ENCODE data around the gene LRRC37A2.
"Not testable (repeated sequence)": the region's sequence is repeated elsewhere in the genome, so short reads cannot be mapped to it uniquely, and the experiment has no call there.

The LRRC37A2 gene

GRCh38 chr17:46579083-46580075 is 67.1 kb downstream of the LRRC37A2 start, which contains the start of gene ARL17A:
Gene ARL17A, minus strand, starts transcription at chr17:46579691. Its CDS starts 3,369 bp downstream, at chr17:46576322.
- H3K4ac ChIP-seq (ENCODE audit: low read length); H4K8ac ChIP-seq (ENCODE audit: low read depth, low read length); H3K27me3 ChIP-seq (ENCODE audit: control insufficient read depth in 3 of 3, insufficient read depth in 3 of 3, low read depth in 1 of 3, low read length in 3 of 3); H3K18ac ChIP-seq (ENCODE audit: low read length); H3K79me1 ChIP-seq (ENCODE audit: low read depth, low read length); H3K9ac ChIP-seq (ENCODE audit: low read depth, low read length, poor library complexity); DNase-seq (ENCODE audit: low spot score); H3K4me1 ChIP-seq (ENCODE audit: control insufficient read depth in 2 of 2, insufficient read depth in 1 of 2, low read depth in 1 of 2, low read length in 2 of 2); H2BK15ac ChIP-seq (ENCODE audit: low read length); H2BK12ac ChIP-seq (ENCODE audit: low read length); H3K36me3 ChIP-seq (replicated peaks in 1 of 2; ENCODE audit: control insufficient read depth in 2 of 2, insufficient read depth in 2 of 2, low read length in 2 of 2); H3K4me2 ChIP-seq (ENCODE audit: insufficient read depth, low read length, poor library complexity, severe bottlenecking); H3K14ac ChIP-seq (ENCODE audit: low read length); H2AK5ac ChIP-seq (ENCODE audit: low read depth, low read length); H3K9me3 ChIP-seq (replicated peaks in 1 of 2; ENCODE audit: control insufficient read depth in 2 of 2, insufficient read depth in 1 of 2, low read depth in 1 of 2, low read length in 2 of 2); H3K4me3 ChIP-seq (ENCODE audit: low read length in 2 of 2); H4K91ac ChIP-seq (ENCODE audit: low read depth, low read length, poor library complexity); H2BK5ac ChIP-seq (ENCODE audit: low read length); H3K27ac ChIP-seq (replicated peaks; ENCODE audit: low read length); H2BK120ac ChIP-seq (ENCODE audit: low read depth, low read length); H3K23ac ChIP-seq (ENCODE audit: low read depth, low read length, poor library complexity): not testable (repeated sequence)
- H2AFZ ChIP-seq (ENCODE audit: low read length), result peak within 1 kb of the TSS; percentile 73
- no CpG with 5 or more reads among the region's 65 CpGs for WGBS, 2 donors (ENCODE audit: extremely low coverage in 2 of 2, insufficient read length in 2 of 2, insufficient replicate concordance in 1 of 2)

GRCh38 chr17:46580082-46580481 is 67.8 kb downstream of the LRRC37A2 start:
- H2AFZ ChIP-seq (ENCODE audit: low read length), result peak overlapping the region; percentile 73
- not testable (repeated sequence) for DNase-seq (ENCODE audit: low spot score); H3K4ac ChIP-seq (ENCODE audit: low read length); H3K36me3 ChIP-seq (replicated peaks in 1 of 2; ENCODE audit: control insufficient read depth in 2 of 2, insufficient read depth in 2 of 2, low read length in 2 of 2); H3K18ac ChIP-seq (ENCODE audit: low read length); H3K79me1 ChIP-seq (ENCODE audit: low read depth, low read length); H3K4me2 ChIP-seq (ENCODE audit: insufficient read depth, low read length, poor library complexity, severe bottlenecking); H2BK15ac ChIP-seq (ENCODE audit: low read length); H2BK5ac ChIP-seq (ENCODE audit: low read length); H2AK5ac ChIP-seq (ENCODE audit: low read depth, low read length); H3K9me3 ChIP-seq (replicated peaks in 1 of 2; ENCODE audit: control insufficient read depth in 2 of 2, insufficient read depth in 1 of 2, low read depth in 1 of 2, low read length in 2 of 2); H3K4me1 ChIP-seq (ENCODE audit: control insufficient read depth in 2 of 2, insufficient read depth in 1 of 2, low read depth in 1 of 2, low read length in 2 of 2); H2BK120ac ChIP-seq (ENCODE audit: low read depth, low read length); H3K23ac ChIP-seq (ENCODE audit: low read depth, low read length, poor library complexity); H3K14ac ChIP-seq (ENCODE audit: low read length); H3K4me3 ChIP-seq (ENCODE audit: low read length in 2 of 2); H2BK12ac ChIP-seq (ENCODE audit: low read length); H3K27me3 ChIP-seq (ENCODE audit: control insufficient read depth in 3 of 3, insufficient read depth in 3 of 3, low read depth in 1 of 3, low read length in 3 of 3); H3K27ac ChIP-seq (replicated peaks; ENCODE audit: low read length); H4K8ac ChIP-seq (ENCODE audit: low read depth, low read length); H4K91ac ChIP-seq (ENCODE audit: low read depth, low read length, poor library complexity); H3K9ac ChIP-seq (ENCODE audit: low read depth, low read length, poor library complexity)
- WGBS, 2 donors (ENCODE audit: extremely low coverage in 2 of 2, insufficient read length in 2 of 2, insufficient replicate concordance in 1 of 2), result no CpG with 5 or more reads among the region's 18 CpGs

- not testable (repeated sequence) for H3K4me2 ChIP-seq (ENCODE audit: insufficient read depth, low read length, poor library complexity, severe bottlenecking); H2BK12ac ChIP-seq (ENCODE audit: low read length); H3K9me3 ChIP-seq (replicated peaks in 1 of 2; ENCODE audit: control insufficient read depth in 2 of 2, insufficient read depth in 1 of 2, low read depth in 1 of 2, low read length in 2 of 2); H2BK5ac ChIP-seq (ENCODE audit: low read length); H3K18ac ChIP-seq (ENCODE audit: low read length); DNase-seq (ENCODE audit: low spot score); H3K9ac ChIP-seq (ENCODE audit: low read depth, low read length, poor library complexity); H3K27ac ChIP-seq (replicated peaks; ENCODE audit: low read length); H3K14ac ChIP-seq (ENCODE audit: low read length); H4K91ac ChIP-seq (ENCODE audit: low read depth, low read length, poor library complexity); H2AK5ac ChIP-seq (ENCODE audit: low read depth, low read length); H3K79me1 ChIP-seq (ENCODE audit: low read depth, low read length); H2AFZ ChIP-seq (ENCODE audit: low read length); H4K8ac ChIP-seq (ENCODE audit: low read depth, low read length); H3K4me1 ChIP-seq (ENCODE audit: control insufficient read depth in 2 of 2, insufficient read depth in 1 of 2, low read depth in 1 of 2, low read length in 2 of 2); H2BK15ac ChIP-seq (ENCODE audit: low read length); H3K36me3 ChIP-seq (replicated peaks in 1 of 2; ENCODE audit: control insufficient read depth in 2 of 2, insufficient read depth in 2 of 2, low read length in 2 of 2); H2BK120ac ChIP-seq (ENCODE audit: low read depth, low read length); H3K27me3 ChIP-seq (ENCODE audit: control insufficient read depth in 3 of 3, insufficient read depth in 3 of 3, low read depth in 1 of 3, low read length in 3 of 3); H3K4me3 ChIP-seq (ENCODE audit: low read length in 2 of 2); H3K23ac ChIP-seq (ENCODE audit: low read depth, low read length, poor library complexity); H3K4ac ChIP-seq (ENCODE audit: low read length)
- WGBS, 2 donors (ENCODE audit: extremely low coverage in 2 of 2, insufficient read length in 2 of 2, insufficient replicate concordance in 1 of 2), result no CpG with 5 or more reads among the region's 3 CpGs
Observed at GRCh38 chr17:46585444-46585843, 73.2 kb downstream of the LRRC37A2 start.
